Measurements from ENCODE around the gene AGO1. TPM values are rescaled to one million over a fixed set of nuclear protein-coding genes. Genes with fewer than 3 reads are reported as not detected.
A peak's percentile ranks its signal among the peaks of the same experiment; 100 is the strongest.

The AGO1 gene
- total and polyA plus RNA-seq, 10 of the 15 experiments (the other 5 are each of a cell fraction or from before 2014, with no cell fraction given): 1.8 to 24.0 (median 8.1) TPM

GRCh38 chr1:35935442-35936388, 52.7 kb downstream of the AGO1 start:
- Histone ChIP-seq H3K27ac (ENCODE audit: control insufficient read depth, insufficient read depth) (no peak overlapping the region), H2AFZ (ENCODE audit: control insufficient read depth, low read depth, low read length) (no peak overlapping the region), H3K4me1 (ENCODE audit: control insufficient read depth, insufficient read depth, low read length) (peaks cover 8% of the 10 kb centered on the region), H3K9me3 (replicated peaks; ENCODE audit: control insufficient read depth, insufficient read depth, low read length) (no peaks in the 10 kb centered on the region), H3K4me3 (no peak overlapping the region), H3K36me3 (ENCODE audit: control insufficient read depth in 2 of 2, insufficient read depth in 2 of 2, low read length in 1 of 2) (no peaks in the 10 kb centered on the region), H3K4me2 (ENCODE audit: control insufficient read depth, insufficient read depth) (peak overlapping the region; percentile 28), H4K20me1 (ENCODE audit: control insufficient read depth, insufficient read depth) (no peaks in the 10 kb centered on the region), H3K79me2 (ENCODE audit: control insufficient read depth, insufficient read depth, low read length) (peaks cover 58% of the 10 kb centered on the region), H3K27me3 (replicated peaks in 1 of 2; ENCODE audit: control insufficient read depth in 2 of 2, insufficient read depth in 2 of 2, low read length in 1 of 2) (no peaks in the 10 kb centered on the region), H3K9ac (ENCODE audit: control insufficient read depth, insufficient read depth, low read length) (no peak overlapping the region)
- peak; percentile 27 for FAIRE-seq
- POLR2A ChIA-PET: no interaction called here
- CTCF ChIA-PET: no interaction called here
- in situ Hi-C loops (cut with MboI): no loop called here
- 98% methylated on average over 2 of the region's 2 CpGs for WGBS (ENCODE audit: insufficient coverage, insufficient replicate concordance, low lambda C conversion rate, missing lambda C conversion rate)
- no TSS peak for BruUV-seq (replicated peaks)
- DNase-seq (ENCODE audit: low read depth, low spot score): peak; percentile 26
- intact Hi-C loops (cut with micrococcal nuclease; ENCODE audit: unreplicated experiment): no loop called here
- peak; percentile 31 for ATAC-seq
- SMC1A ChIA-PET (ENCODE audit: uncharacterized antibody, unreplicated experiment): no interaction called here
- RAD21 ChIA-PET (ENCODE audit: unreplicated experiment): no interaction called here
- TF ChIP-seq PAX8 (IDR thresholded peaks at IDR 0.05): no peak
- peak; percentile 17 for TF ChIP-seq SKIL (IDR thresholded peaks at IDR 0.05; ENCODE audit: low read depth, poor library complexity, severe bottlenecking)
- TF ChIP-seq RFX5 (IDR thresholded peaks at IDR 0.05; ENCODE audit: low read depth, low read length): no peak
- no peak for TF ChIP-seq GATAD2B (conservative IDR thresholded peaks at IDR 0.05; ENCODE audit: low read depth)
- TF ChIP-seq ZNF24 (IDR thresholded peaks at IDR 0.05): peak; percentile 37; the same call in 1 of the 2 replicates
- TF ChIP-seq FOXM1 (IDR thresholded peaks at IDR 0.05; ENCODE audit: low read depth, low read length): no peak
- no peak for TF ChIP-seq ASH2L (IDR thresholded peaks at IDR 0.05; ENCODE audit: borderline replicate concordance, low read depth)
- 0 out of 4 replicates have a peak, but pooled peaks of 1 of the 2 experiments have one; percentile 28 for TF ChIP-seq BHLHE40 (IDR thresholded peaks at IDR 0.05; ENCODE audit: borderline replicate concordance in 1 of 2, low read depth in 2 of 2, low read length in 1 of 2)
- no peak for TF ChIP-seq KLF5 (IDR thresholded peaks at IDR 0.05; ENCODE audit: partially characterized antibody)
- no peak for TF ChIP-seq NFIC (IDR thresholded peaks at IDR 0.05; ENCODE audit: low read depth, low read length)
- 0 out of 2 replicates have a peak, but pooled peaks have one; percentile 52 for TF ChIP-seq ZNF217 (IDR thresholded peaks at IDR 0.05)
- TF ChIP-seq NR2C1 (IDR thresholded peaks at IDR 0.05): 0 out of 2 replicates have a peak, but pooled peaks have one; percentile 14
- 0 out of 2 replicates have a peak, but pooled peaks have one; percentile 7 for TF ChIP-seq PAX5 (IDR thresholded peaks at IDR 0.05; ENCODE audit: borderline replicate concordance, low read depth, low read length)
- no peak for TF ChIP-seq EGR1 (IDR thresholded peaks at IDR 0.05; ENCODE audit: borderline replicate concordance in 1 of 2, low read depth in 2 of 2, low read length in 2 of 2)
- TF ChIP-seq RCOR1 (conservative IDR thresholded peaks at IDR 0.05; ENCODE audit: low read depth, low read length): no peak
- no peak for TF ChIP-seq ZBTB4 (CRISPR knock-in tag; IDR thresholded peaks at IDR 0.05)
- no peak for TF ChIP-seq RAD21 (IDR thresholded peaks at IDR 0.05; ENCODE audit: insufficient read depth, low read depth, low read length)
- TF ChIP-seq BACH1 (IDR thresholded peaks at IDR 0.05; ENCODE audit: borderline replicate concordance): no peak
- no peak for TF ChIP-seq SREBF2 (IDR thresholded peaks at IDR 0.05; ENCODE audit: low read length)
